ENCODE results near the gene A3GALT2. TPM values are rescaled to one million over a fixed set of nuclear protein-coding genes. Genes with fewer than 3 reads are reported as not detected.
"Not testable (repeated sequence)": the region's sequence is repeated elsewhere in the genome, so short reads cannot be mapped to it uniquely, and the experiment has no call there.

The A3GALT2 gene
- polyA plus RNA-seq, 1 donor: not detected

GRCh38 chr1:33311706-33312412 lies 9.0 kb downstream of the A3GALT2 start:
- DNase-seq: no peak

DNA sequence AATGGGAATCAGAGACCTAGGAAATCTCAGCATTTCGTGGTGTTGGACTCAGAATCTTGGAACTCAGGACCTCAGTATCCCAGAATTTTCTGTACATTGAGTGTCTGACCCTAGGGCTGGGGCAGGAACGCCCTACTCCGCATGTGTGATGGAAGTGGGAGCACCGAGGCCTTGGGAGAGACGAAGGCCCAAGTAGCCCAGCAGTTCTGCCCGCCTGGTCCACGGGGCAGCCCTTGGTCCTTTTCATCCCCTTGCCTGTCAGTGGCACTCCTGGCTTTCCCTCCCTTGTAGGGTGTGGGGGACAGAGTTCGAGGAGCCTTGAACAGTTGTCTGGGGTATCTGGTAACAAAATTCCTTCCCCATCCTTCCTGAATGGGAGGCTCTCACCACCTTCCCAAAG lies 10.2 kb downstream of the A3GALT2 start:
- no peak for DNase-seq

DNA sequence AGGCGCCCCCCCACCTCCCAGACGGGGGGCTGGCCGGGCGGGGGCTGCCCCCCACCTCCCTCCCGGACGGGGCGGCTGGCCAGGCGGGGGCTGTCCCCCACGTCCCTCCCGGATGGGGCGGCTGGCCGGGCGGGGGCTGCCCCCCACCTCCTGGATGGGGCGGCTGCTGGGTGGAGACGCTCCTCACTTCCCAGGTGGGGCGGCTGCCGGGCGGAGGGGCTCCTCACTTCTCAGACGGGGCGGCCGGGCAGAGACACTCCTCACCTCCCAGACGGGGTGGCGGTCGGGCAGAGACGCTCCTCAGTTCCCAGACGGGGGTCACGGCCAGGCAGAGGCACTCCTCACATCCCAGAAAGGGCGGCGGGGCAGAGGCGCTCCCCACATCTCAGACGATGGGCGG lies 11.5 kb downstream of the A3GALT2 start:
- not testable (repeated sequence) for DNase-seq

DNA sequence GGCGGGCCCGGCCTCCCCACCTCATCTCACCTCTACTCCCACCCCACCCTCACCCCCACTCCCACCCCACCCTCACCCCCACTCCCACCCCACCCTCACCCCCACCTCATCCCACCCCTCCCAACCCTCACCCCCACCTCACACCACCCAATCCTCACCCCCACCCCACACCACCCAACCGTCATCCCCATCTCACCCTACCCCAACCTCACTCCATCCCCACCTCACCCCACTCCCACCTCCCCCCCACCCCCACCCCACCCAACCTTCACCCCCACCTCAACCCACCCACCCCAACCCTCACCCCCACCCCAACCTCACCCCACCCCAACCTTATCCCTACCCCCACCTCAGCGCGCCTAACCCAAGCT lies 13.4 kb downstream of the A3GALT2 start:
- DNase-seq: no peak

DNA sequence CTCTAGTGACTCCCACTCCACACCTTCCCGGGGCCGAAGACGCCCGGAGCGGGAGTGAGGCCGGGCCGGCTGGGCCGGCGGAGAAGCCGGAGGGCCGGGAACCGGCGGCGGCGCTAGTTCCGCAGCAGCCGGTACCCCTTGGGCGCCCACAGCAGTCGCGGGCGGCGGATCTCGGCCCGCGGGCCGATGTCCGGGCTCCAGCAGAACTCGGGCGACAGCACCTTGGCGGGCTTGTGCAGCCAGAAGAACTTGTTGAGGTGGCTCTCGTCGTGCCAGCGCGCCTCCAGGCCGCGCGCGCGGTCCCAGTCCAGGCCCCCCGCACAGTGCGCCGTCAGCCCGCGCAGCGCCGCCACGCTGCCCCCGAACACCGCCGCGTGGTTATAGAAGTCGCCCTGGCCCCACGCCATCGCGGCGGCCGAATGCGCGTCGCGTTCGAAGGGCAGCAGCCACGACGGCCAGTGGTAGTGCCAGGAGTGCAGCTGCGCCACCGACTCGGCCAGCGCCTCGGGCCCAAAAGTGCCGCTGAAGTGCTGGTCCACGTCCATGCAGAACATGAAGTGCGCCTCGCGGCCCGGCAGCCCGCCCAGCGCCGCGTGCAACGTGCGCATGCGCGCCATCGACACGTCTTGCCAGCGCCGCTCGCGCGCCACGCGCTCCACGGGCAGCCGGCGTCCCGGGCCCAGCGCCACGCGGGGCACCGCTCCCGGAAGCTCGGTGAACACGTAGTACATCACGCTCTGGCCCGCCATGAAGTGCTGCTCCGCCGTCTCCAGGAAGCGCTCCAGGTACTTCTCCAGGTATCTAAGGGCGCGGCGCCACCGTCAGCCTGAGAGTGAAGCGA lies 14.0 kb downstream of the A3GALT2 start:
- peak; percentile 61 for DNase-seq

GRCh38 chr1:33305816-33306652 lies 14.9 kb downstream of the A3GALT2 start:
- no peak for DNase-seq

- no peak for DNase-seq
Observed at GRCh38 chr1:33305016-33305415, 15.9 kb downstream of the A3GALT2 start.

- no peak for DNase-seq
Observed at GRCh38 chr1:33302325-33302724, 18.6 kb downstream of the A3GALT2 start.

- no peak for DNase-seq
Observed at GRCh38 chr1:33301273-33301984, 19.5 kb downstream of the A3GALT2 start.

GRCh38 chr1:33300673-33301072 lies 20.2 kb downstream of the A3GALT2 start:
- peak; percentile 66 for DNase-seq

- DNase-seq: no peak
Observed at GRCh38 chr1:33299461-33300155, 21.3 kb downstream of the A3GALT2 start.

- DNase-seq: peak; percentile 39
Observed at GRCh38 chr1:33298623-33299277, 22.1 kb downstream of the A3GALT2 start.

DNA sequence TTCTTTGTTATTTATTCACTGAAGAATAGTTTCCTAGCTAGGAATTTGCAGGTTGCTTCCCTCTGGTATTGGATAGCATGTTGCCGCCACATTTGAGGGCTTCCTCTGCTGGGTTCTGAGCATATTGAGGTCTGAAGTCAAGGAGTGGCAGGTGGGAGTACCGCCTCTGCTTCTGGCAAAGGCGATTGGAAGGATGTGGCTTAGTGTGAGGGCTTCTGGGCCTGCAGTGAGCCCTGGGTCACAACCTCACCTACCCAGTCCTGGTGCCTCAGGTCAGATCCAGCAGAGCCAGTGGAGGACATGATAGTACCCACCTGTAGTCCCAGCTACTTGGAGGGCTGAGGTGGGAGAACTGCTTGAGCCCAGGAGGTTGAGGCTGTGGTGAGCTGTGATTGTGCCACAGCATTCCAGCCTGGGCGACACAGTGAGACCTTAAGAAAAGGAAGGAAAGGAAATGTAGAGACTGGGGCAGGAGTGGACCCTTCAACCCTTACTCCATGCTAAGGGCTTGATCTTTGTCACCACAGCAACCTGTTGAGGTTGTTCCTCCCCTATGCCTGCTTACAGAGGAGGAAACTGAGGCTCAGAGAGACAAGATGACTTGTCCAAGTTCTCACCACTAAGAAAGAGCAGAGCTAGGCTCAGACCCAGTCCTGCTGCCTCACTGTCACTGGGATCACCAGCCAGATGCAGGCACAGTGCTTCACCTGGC lies 22.8 kb downstream of the A3GALT2 start:
- no peak for DNase-seq

DNA sequence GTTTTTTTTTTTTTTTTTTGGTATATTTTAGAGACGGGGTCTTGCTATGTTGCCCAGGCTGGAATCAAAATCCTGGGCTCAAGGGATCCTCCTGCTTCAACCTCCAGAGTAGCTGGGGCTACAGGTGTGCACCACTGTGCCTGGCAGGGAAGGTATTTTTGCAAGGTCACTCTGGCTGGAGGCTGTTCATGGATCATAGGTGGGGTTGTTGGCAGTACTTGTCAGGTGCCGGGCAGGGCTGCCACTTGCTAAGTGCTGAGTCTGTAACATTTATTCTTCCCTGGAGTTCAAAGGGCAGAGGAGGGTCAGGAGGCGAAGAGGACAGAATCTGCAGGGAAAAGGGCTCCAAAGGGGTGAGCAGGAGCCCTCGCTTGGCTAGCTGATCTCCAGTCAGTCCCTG lies 24.1 kb downstream of the A3GALT2 start:
- no peak for DNase-seq

- DNase-seq: no peak
Observed at GRCh38 chr1:33296082-33296458, 24.8 kb downstream of the A3GALT2 start.

DNA sequence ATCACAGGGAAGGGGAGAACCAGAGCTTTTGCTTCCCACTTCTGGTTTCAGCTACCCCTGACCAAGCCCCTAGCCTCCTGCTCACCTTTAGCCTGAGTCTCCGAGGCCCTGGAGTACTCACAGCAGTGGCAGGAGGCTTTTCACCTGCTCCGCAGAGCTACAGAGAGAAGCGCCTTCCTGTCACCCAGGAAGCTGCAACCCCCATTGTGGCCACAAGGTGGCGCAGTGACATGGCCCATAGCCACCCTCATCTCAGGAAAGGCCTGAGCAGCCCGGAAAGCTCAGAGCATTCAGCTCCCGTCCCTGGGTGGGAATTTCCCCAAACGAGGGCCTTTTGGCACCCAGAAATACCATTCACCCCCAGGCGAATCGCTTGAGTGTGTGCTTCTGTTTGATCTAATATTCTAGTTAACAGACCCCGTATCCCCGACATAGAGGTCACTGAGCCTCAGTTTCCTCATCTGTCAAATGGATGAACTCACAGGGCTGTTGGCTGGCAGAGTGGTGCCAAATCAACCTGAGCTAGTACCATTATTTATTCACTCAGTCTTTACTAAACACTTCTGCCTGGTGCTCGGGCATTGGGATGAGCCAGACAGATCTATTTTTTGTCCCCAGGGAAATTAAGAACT lies 25.3 kb downstream of the A3GALT2 start:
- peak; percentile 83 for DNase-seq

DNA sequence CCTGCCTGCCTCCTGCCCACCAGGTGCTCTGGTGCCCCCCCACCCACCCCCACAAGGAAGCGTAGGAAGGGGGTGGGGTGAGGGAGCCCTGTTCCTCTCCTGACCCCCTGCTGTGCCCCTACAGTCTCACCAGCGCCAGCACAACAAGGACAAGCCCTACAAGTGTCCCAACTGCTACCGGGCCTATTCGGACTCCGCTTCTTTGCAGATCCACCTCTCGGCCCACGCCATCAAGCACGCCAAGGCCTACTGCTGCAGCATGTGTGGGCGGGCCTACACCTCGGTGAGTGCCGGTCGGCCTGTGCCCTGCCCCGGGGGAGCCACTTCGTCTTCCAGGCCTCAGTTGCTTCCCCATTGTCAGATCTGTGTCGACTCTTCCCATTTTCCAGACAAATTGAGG lies 25.9 kb downstream of the A3GALT2 start:
- DNase-seq: no peak

DNA sequence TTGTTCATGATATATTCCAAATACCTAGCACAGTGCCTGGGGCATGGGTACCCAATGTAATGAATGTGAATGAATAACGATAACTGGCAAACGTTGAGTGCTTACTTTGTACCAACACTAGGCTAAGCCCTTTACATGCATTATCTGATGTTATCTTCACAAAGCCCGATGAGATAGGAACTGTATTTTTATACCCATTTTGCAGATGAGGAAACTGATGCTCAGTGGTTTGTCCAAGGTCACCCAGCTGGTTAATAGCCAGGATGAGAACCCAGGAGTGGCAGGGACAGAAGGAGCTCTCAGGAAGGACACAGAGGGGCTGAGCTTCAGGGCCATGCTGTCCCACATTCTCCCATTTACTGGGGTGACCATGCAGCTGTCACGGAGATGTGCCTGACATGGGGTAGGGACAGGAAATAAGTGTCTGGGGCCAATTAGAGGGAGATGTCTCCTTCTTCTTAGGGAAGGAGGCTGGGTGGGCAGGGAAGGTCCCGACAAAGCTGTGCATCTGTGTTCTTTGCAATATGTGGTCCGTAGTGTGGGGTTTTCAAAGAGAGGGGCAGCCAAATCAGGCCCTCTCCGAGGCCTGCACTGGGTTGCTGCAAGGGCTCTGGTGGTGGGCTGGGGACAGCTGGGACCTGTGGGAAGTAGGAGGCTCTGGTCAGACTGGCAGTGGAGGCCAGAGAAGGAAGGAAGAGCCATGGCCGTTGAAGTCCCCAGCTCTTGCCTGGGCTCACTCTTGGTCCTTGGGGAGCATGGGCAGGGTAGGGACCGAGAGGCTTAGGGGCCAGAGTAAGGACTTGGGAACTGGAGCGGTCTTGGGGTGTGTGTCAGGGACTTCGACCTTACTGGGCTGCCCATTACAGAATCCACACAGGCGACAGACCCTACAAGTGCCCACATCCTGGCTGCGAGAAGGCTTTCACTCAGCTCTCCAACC lies 26.6 kb downstream of the A3GALT2 start:
- no peak for DNase-seq

Data from hindlimb muscle (tissue), 1 donor.